A549 (cell line): ENCODE measurements around the gene FNTB.

Source experiments
- CTCF ChIP-seq: fragments of >200 bp; sonication (Bioruptor Twin); formaldehyde crosslinking; IDR thresholded peaks from 3 replicates; pipeline ENCODE4 v1.5.1; 2016
- EHMT2 ChIP-seq: fragments of 200-600 bp; sonication (generic); IDR thresholded peaks from 2 replicates; pipeline ENCODE4 v1.6.1; 2016; ENCODE audit warnings: antibody characterized with exemption, low read depth, mild to moderate bottlenecking, moderate library complexity
- HDAC2 ChIP-seq: fragments of 200-600 bp; sonication (generic); IDR thresholded peaks from 2 replicates; pipeline ENCODE4 v1.6.1; 2016
- HES2 ChIP-seq: fragments of >200 bp; sonication (Bioruptor Twin); formaldehyde crosslinking; IDR thresholded peaks from 2 replicates; pipeline ENCODE4 v1.6.1; 2016
- JUN ChIP-seq, 2 experiments: fragments of >200 bp; sonication (Bioruptor Twin); formaldehyde crosslinking; IDR thresholded peaks; 2 replicates in 1 of 2; 3 replicates in 1 of 2; pipeline ENCODE4 v1.6.1; 2016 to 2017
- JUNB ChIP-seq: fragments of >200 bp; sonication (Bioruptor Twin); formaldehyde crosslinking; IDR thresholded peaks from 2 replicates; pipeline ENCODE4 v1.6.1; 2016
- KDM1A ChIP-seq: fragments of 200-600 bp; sonication (generic); IDR thresholded peaks from 2 replicates; pipeline ENCODE4 v1.6.1; 2016; ENCODE audit warnings: low read depth, mild to moderate bottlenecking
- MAFK ChIP-seq: fragments of 450-650 bp; IDR thresholded peaks from 2 replicates; pipeline ENCODE4 v1.6.1; 2014; ENCODE audit not compliant: partially characterized antibody
- PHF8 ChIP-seq: fragments of 200-600 bp; sonication (generic); IDR thresholded peaks from 2 replicates; pipeline ENCODE4 v1.6.1; 2016; ENCODE audit warnings: low read depth, mild to moderate bottlenecking, antibody characterized with exemption, moderate library complexity, borderline replicate concordance
- POLR2A ChIP-seq: IDR thresholded peaks from 2 replicates; pipeline ENCODE4 v1.6.1; 2012; ENCODE audit warnings: mild to moderate bottlenecking, low read length
- POLR2AphosphoS2 ChIP-seq: conservative IDR thresholded peaks from 2 replicates; pipeline ENCODE4 v1.6.1; 2012; ENCODE audit warnings: low read length, improper control_type of control experiment, inconsistent platforms
- RFX5 ChIP-seq: fragments of 450-650 bp; IDR thresholded peaks from 2 replicates; pipeline ENCODE4 v1.7.1; 2014; ENCODE audit warnings: antibody characterized with exemption, mild to moderate bottlenecking, moderate library complexity
- TF ChIP-seq, protein P1 (sequence below): fragments of 200-600 bp; sonication (generic); IDR thresholded peaks from 2 replicates; pipeline ENCODE4 v1.6.1; 2016; ENCODE audit warnings: antibody characterized with exemption, mild to moderate bottlenecking, moderate library complexity

DNA sequence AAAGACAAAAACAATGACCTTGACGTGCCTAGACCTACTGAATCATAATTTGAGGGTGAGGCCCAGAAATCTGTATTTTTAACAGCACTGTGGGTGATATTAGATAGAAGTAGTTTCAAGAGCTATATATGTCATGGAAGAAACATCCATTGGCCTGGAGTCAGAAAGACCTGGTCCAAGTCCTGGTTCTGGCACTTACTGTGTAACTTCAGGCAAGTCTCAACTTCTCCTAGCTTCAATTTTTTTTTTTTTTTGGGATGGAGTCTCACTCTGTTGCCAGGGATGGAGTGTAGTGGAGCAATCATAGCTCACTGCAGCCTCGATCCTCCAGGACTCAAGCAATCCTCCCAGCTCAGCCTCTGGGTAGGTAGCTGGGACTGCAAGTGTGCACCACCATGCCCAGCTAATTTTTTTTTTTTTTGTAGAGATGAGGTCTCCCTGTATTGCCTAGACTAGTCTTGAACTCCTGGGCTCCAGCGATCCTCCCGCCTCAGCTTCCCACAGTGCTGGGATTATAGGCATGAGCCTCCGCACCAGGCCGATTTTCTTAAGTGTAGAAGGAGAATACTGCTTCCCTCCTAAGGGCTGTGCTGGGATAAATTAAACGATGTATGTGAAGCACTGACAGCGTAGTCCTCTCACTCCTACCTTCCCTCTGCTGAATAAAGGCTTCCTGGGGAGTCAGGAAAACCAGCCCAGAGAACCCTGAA is 29.8 kb upstream of the FNTB start:
- TF ChIP-seq CTCF = no peak
- TF ChIP-seq, protein P1, sequence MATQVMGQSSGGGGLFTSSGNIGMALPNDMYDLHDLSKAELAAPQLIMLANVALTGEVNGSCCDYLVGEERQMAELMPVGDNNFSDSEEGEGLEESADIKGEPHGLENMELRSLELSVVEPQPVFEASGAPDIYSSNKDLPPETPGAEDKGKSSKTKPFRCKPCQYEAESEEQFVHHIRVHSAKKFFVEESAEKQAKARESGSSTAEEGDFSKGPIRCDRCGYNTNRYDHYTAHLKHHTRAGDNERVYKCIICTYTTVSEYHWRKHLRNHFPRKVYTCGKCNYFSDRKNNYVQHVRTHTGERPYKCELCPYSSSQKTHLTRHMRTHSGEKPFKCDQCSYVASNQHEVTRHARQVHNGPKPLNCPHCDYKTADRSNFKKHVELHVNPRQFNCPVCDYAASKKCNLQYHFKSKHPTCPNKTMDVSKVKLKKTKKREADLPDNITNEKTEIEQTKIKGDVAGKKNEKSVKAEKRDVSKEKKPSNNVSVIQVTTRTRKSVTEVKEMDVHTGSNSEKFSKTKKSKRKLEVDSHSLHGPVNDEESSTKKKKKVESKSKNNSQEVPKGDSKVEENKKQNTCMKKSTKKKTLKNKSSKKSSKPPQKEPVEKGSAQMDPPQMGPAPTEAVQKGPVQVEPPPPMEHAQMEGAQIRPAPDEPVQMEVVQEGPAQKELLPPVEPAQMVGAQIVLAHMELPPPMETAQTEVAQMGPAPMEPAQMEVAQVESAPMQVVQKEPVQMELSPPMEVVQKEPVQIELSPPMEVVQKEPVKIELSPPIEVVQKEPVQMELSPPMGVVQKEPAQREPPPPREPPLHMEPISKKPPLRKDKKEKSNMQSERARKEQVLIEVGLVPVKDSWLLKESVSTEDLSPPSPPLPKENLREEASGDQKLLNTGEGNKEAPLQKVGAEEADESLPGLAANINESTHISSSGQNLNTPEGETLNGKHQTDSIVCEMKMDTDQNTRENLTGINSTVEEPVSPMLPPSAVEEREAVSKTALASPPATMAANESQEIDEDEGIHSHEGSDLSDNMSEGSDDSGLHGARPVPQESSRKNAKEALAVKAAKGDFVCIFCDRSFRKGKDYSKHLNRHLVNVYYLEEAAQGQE = no peak
- TF ChIP-seq RFX5 = no peak
- TF ChIP-seq MAFK = no peak
- TF ChIP-seq KDM1A = no peak
- no peak for TF ChIP-seq PHF8
- no peak for TF ChIP-seq HES2
- TF ChIP-seq EHMT2 = no peak
- no peak for TF ChIP-seq JUN (IDR thresholded peaks at IDR 0.05)
- TF ChIP-seq POLR2A = no peak
- TF ChIP-seq HDAC2 = no peak
- TF ChIP-seq JUNB = no peak
- no peak for TF ChIP-seq POLR2AphosphoS2
